CD4-positive, alpha-beta T cell treated with Interleukin-2 at 100 ng/mL for 4 hours (primary cell): ENCODE data around the gene CPNE8.

Experiments used
- DNase-seq: peaks from one replicate; pipeline ENCODE4 v3.0.0-alpha.2; 2020; ENCODE audit warnings: low spot score

Gene CPNE8

GRCh38 chr12:38895446-38895845 lies 9.9 kb downstream of the CPNE8 start:
- DNase-seq: no peak

DNA sequence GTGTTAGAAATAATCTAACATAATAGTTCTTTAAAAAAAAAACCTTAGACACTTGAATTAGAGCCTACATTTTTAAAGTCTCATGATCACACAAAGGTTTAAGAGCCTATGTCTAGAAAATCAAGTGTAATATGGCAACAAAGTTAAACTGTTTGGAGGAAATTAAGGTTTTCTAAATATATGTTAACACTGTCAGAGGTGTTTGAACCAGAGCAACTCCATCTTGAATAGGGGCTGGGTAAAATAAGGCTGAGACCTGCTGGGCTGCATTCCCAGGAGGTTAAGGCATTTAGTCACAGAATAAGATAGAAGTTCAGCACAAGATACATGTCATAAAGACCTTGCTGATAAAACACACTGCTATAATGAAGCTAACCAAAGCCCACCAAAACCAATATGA lies 12.4 kb downstream of the CPNE8 start:
- no peak for DNase-seq

GRCh38 chr12:38892087-38892786 lies 13.2 kb downstream of the CPNE8 start:
- no peak for DNase-seq

DNA sequence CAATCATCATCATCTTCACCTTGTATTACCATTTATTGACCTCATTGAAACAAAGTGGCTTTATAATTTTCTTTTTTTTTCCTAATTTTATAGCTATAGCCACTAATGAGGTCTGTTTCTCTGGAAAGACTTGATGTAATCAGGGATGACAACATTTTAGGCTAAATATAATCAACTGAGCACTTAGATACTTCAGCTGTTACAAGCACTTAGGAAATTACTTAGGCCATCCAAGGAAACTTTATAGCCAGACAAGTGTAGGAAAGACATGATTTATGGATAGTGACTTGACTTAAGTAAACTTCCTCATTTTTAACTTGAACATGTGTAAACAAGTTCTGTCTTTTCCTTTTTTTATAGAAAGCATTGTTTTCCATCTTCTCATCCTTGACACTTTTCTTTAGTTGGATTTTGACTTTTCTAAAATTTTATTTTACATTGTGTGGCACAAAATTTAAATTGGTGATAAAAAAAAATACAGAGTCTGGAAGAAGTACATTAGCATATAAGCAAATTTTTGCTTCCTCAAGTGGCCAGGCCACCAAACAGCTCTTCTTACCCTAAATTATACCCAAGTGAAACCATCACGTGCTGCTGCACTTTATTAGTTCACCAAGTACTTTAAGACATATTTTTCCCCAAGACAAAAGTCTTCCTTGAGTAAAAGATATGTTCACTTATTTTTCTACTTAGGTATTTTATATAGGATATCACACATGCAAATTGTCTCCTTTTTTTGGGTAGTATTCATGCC lies 15.1 kb downstream of the CPNE8 start:
- no peak for DNase-seq

- no peak for DNase-seq
These were observed 16.0 kb downstream of the CPNE8 start for GRCh38 chr12:38889297-38889815.

DNA sequence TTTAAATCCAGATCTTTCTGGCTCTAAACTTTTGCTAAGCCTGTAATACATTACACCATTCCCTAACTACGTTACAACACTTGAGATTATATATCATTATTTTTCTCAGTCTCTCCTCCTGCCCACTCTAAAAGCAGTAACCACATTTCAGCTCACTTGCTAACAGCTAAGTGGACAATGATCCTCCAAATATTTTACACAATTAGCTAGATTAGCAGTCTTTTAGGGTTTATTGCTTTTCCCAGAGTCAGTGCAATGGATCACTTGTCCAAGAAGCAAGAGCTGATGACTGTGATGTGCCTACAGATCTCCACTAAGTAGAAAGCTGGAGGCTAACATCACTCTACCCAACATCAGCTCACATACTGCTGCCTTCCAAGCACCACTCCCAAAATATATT lies 17.6 kb downstream of the CPNE8 start:
- DNase-seq: no peak

DNA sequence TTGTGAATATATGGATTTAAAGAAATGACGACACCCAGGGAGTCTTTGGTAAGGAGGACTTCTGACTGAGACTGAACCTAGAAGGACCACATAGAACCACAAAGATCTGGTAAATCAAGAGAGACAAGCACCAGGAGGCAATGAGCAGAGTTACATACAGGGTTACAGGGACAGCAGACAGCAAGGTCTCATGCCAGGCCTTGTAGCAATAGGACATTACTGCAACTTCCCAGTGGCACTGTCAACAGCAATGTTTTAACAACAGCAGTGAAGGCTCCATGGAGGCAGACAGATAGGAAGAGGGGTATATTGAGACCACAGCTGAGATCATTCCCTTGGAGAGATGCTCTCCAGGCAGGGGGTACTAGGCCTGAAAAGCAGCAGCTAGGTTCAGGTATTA lies 18.5 kb downstream of the CPNE8 start:
- no peak for DNase-seq

GRCh38 chr12:38886064-38886463 lies 19.3 kb downstream of the CPNE8 start:
- DNase-seq: no peak

- DNase-seq: no peak
These were observed 20.7 kb downstream of the CPNE8 start for GRCh38 chr12:38884666-38885065.

GRCh38 chr12:38883629-38884134 lies 21.7 kb downstream of the CPNE8 start:
- DNase-seq: no peak

DNA sequence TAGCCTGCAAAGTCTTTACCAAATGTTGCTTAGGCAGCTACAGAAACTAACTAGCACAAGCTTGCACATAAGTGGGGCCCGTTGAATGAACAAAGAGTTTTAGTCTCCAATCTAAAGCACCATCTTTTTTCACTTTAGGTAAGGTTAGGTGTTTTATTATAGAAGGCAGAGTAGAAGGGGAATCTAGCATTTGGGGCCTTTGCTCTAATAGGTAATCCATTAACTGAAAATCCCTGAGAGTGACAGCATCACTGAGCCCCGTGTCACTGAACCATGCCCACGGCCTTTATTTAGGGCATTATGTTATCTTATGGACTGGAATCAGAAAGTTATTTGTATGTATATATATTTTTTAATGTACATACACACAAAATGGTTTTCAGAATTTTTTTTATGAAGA lies 25.1 kb downstream of the CPNE8 start:
- no peak for DNase-seq

- DNase-seq: no peak
These were observed 26.4 kb downstream of the CPNE8 start for GRCh38 chr12:38878986-38879385.

GRCh38 chr12:38878333-38878705 lies 27.1 kb downstream of the CPNE8 start:
- DNase-seq: no peak

GRCh38 chr12:38875586-38876228 lies 29.7 kb downstream of the CPNE8 start:
- no peak for DNase-seq

DNA sequence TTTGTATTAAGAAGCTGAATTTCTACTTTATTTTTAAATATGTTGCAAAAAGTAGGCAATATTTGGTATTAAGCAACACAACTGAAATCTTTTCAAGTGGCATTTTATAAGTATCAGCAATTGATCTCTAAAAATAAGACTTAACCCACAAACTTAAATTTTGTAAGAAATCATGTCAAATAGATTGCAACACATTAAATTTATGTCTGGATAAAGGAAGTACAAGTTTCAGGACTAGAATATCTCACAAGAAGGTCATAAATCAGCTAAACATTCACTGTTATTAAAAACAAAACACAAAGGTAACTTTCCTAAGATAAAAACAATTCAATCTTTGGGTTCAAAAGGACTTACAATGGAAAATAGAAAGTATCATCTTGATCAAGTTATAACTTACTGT lies 32.8 kb downstream of the CPNE8 start:
- no peak for DNase-seq

GRCh38 chr12:38872156-38872555 lies 33.2 kb downstream of the CPNE8 start:
- DNase-seq: no peak

- no peak for DNase-seq
These were observed 36.4 kb downstream of the CPNE8 start for GRCh38 chr12:38869036-38869435.

GRCh38 chr12:38850461-38850860 lies 54.9 kb downstream of the CPNE8 start:
- DNase-seq: no peak

DNA sequence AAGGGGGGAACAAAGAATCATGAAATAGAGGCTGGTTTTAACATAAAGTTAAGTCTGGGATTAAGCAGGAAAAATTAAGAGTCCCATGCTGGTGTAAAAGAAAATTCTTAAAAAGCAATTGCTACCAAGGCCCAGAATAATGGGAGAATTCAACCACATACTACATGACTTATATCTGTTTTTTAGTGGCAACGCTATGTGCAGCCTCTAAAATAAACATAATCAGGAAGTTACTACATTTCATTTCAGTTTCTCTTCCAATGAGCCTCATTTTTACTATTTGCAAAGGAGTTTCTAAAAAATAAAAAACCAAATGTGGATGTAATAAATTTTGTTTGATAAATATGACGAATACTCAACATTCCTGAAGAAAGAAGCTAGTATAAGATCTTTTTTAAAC lies 58.1 kb downstream of the CPNE8 start:
- DNase-seq: no peak

GRCh38 chr12:38844267-38844666 lies 61.1 kb downstream of the CPNE8 start:
- DNase-seq: no peak

DNA sequence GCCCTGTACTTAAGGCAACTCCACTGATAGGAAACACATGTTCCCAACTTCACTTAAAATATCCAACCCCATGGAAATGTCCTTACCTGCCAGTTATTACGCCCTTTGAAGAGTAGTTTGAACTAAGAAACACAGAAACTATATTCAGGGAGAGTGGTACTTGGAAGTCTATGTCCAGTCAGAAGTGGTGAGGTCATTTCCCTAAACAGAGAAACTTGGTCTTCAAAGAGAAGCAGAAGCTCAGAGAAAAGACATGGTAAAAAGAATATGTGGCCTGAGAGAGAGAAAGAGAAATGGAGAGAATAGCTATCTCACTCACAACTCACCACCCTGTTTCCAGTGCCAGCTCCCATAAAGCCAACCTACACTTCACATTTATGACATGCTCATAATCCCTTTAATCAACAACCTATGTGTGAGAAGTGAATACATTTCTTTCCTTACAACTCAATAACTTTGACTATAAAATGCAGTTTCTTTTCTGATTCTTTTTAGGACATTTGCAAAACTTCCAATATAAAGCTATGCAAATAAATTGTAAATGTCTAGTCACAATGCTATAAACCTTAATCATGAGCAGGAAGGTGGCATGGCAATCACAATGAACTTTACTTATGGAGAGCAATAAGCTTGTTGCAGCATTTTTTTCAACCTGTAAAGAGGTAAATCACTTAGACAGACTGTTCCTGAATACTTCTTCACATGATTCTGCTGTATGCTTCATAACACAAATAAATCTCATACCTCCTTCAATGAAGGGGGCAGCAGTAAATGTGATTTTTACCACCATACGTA lies 67.1 kb downstream of the CPNE8 start:
- no peak for DNase-seq

DNA sequence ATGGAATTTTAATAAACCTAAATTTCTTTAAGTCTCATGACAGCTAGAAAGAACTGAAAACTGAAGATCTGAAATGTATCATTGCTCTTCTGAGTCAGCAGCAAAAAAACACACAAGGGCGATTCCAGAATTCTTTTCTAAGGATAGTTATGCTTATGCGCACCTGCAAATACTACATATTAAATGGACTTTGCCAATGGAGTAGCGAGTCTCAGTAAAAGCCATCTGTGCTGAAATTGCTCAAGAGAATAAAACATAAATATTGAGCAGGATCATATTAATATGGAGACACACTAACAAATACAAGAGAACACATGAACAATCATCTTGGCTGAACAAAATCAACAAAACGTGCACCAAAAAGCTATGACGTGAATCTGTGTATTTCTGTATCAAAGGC lies 73.7 kb downstream of the CPNE8 start:
- DNase-seq: no peak
